Kidney (tissue), 14 donors: ENCODE results near the gene PYGM. TPM values are rescaled to one million over a fixed set of nuclear protein-coding genes. Genes with fewer than 3 reads are reported as not detected.

Experiments used
- DNase-seq, 5 donors: peaks; one replicate each; pipeline ENCODE4 v3.0.0-alpha.2; 2013 to 2020
- FAIRE-seq: peaks from 2 replicates; lab custom pipeline; 2012; peaks lifted over from hg19 to GRCh38; lab: Jason Lieb, UNC
- H3K27ac ChIP-seq, 2 donors: one replicate each; pipeline ENCODE4 v1.7.0; 2013; ENCODE audit warnings: low read depth in 2 of 2, low read length in 2 of 2, inconsistent platforms in 1 of 2
- H3K27me3 ChIP-seq: one replicate; pipeline ENCODE4 v1.7.1; 2013; ENCODE audit warnings: low read length, inconsistent platforms; ENCODE audit not compliant: control insufficient read depth, insufficient read depth
- H3K36me3 ChIP-seq, 3 donors: one replicate each; pipeline versions ENCODE4 v1.7.0 to v1.7.1; 2013; ENCODE audit warnings: low read length in 3 of 3, control low read depth in 1 of 3, inconsistent platforms in 1 of 3; ENCODE audit not compliant: insufficient read depth in 3 of 3, control insufficient read depth in 2 of 3
- H3K4me1 ChIP-seq, 3 donors: one replicate each; pipeline versions ENCODE4 v1.7.0 to v1.7.1; 2013; ENCODE audit warnings: low read length in 3 of 3, inconsistent platforms in 1 of 3, low read depth in 1 of 3; ENCODE audit not compliant: control insufficient read depth in 2 of 3, insufficient read depth in 2 of 3
- H3K4me3 ChIP-seq, 3 donors: one replicate each; pipeline versions ENCODE4 v1.7.0 to v1.8.1; 2013; ENCODE audit warnings: low read length in 3 of 3, control low read depth in 1 of 3, inconsistent platforms in 1 of 3
- H3K9ac ChIP-seq, 3 donors: one replicate each; pipeline versions ENCODE4 v1.7.0 to v1.7.1; 2013; ENCODE audit warnings: low read length in 3 of 3, control low read depth in 1 of 3, inconsistent platforms in 1 of 3
- H3K9me3 ChIP-seq, 3 donors: one replicate each; pipeline versions ENCODE4 v1.7.0 to v1.7.1; 2013; ENCODE audit warnings: low read length in 3 of 3, control low read depth in 1 of 3, inconsistent platforms in 1 of 3; ENCODE audit not compliant: control insufficient read depth in 2 of 3, insufficient read depth in 1 of 3
- CTCF ChIP-seq: IDR thresholded peaks from 3 replicates; pipeline ENCODE4 v1.5.1; 2012; ENCODE audit warnings: mild to moderate bottlenecking, moderate library complexity, borderline replicate concordance; ENCODE audit not compliant: insufficient read depth; ENCODE audit errors: extremely low read depth
- intact Hi-C: fragments of 100-400 bp; cut with DNase I; formaldehyde crosslinking; loops from one replicate; pipeline ENCODE4 v1.11.1; 2022
- polyA plus RNA-seq: library from polyadenylated mRNA; stranded (reverse); fragments of 350-450 nt; fragmentation: Illumina TruSeq; extraction: RNeasy Lipid Tissue Mini Kit (QIAGEN cat#74804); gene quantifications from one replicate; pipeline ENCODE4 v1.2.3, GENCODE V29; 2014; ENCODE audit warnings: low read depth, low replicate concordance; ENCODE audit not compliant: insufficient read depth
- total RNA-seq: library from RNA; stranded (reverse); fragmentation: NEBNext Ultra II Directional; extraction: Animal tissue kit (Norgen Biotek cat#: 25700); gene quantifications from one replicate; pipeline ENCODE4 v1.2.1, GENCODE V29; 2021
- donor health status: control.
- donor health status: control.
- donor health status: control.
- donor health status: control.
- donor health status: control.
- donor health status: DM: yes; HTN: yes; CAD: no.
- donor health status: Normal renal cell carcinoma (clear cell type).

Gene PYGM
- total and polyA plus RNA-seq, 2 donors from 2014 or later, result 2.5 to 8.6 TPM

GRCh38 chr11:64745521-64746328 is 14.0 kb downstream of the PYGM start:
- H3K9me3 ChIP-seq, result no peaks in the 10 kb centered on the region
- H3K4me3 ChIP-seq, result peak overlapping the region; percentile 28 to 49 (median 33)
- no peaks in the 10 kb centered on the region for H3K36me3 ChIP-seq
- peak overlapping the region in 1 of 3 donors; percentile 40 for H3K9ac ChIP-seq
- H3K27ac ChIP-seq, result peak overlapping the region; percentile 85 to 92
- intact Hi-C loops, result no loop called here
- H3K27me3 ChIP-seq, result peaks cover 6% of the 10 kb centered on the region
- no peak for TF ChIP-seq CTCF
- FAIRE-seq, result no peak
- DNase-seq, result peak; percentile 67 to 98 (median 81)
- peaks cover 0 to 10% (median 3%) of the 10 kb centered on the region in 3 donors for H3K4me1 ChIP-seq

- Histone ChIP-seq H3K4me3 (peak overlapping the region in 1 of 3 donors; percentile 49), H3K36me3 (no peaks in the 10 kb centered on the region), H3K9me3 (no peaks in the 10 kb centered on the region), H3K27me3 (peaks cover 6% of the 10 kb centered on the region), H3K9ac (peak overlapping the region in 1 of 3 donors; percentile 40), H3K27ac (peak overlapping the region; percentile 85 to 92), H3K4me1 (peaks cover 0 to 10% (median 3%) of the 10 kb centered on the region in 3 donors)
- TF ChIP-seq CTCF, result no peak
- intact Hi-C loops, result no loop called here
- peak; percentile 50 to 97 (median 68) for DNase-seq
- no peak for FAIRE-seq
Observed at GRCh38 chr11:64745189-64745520, 14.6 kb downstream of the PYGM start.

- Histone ChIP-seq H3K4me1 (peaks cover 0 to 10% (median 3%) of the 10 kb centered on the region in 3 donors), H3K9ac (no peak overlapping the region), H3K4me3 (peak overlapping the region in 2 of 3 donors; percentile 3 to 38), H3K36me3 (no peaks in the 10 kb centered on the region), H3K9me3 (no peaks in the 10 kb centered on the region), H3K27ac (peak overlapping the region; percentile 85 to 92), H3K27me3 (peaks cover 6% of the 10 kb centered on the region)
- FAIRE-seq (no peak), DNase-seq (peak in 1 of 5 donors; percentile 67)
- TF ChIP-seq CTCF, result no peak
- intact Hi-C loops, result no loop called here
Observed at GRCh38 chr11:64744544-64745188, 15.1 kb downstream of the PYGM start.
